Stimulated activated memory B cell treated with anti-CD40 and anti-IgM and Interleukin-4, amounts not matched to agents 10 μg/mL and 1 μg/mL and 100 μg/mL, for 72 hours (primary cell): ENCODE results near the gene ZC2HC1B.

Source experiments
- ATAC-seq: fragments of 150-1000 bp; cut with Tn5 transposase; 2 replicates; pipeline ENCODE4 v1.10.0; 2021
- H3K27ac Mint-ChIP-seq: one replicate; pipeline ENCODE4 v1.8.0; 2022; ENCODE audit warnings: mild to moderate bottlenecking, mixed read lengths
- H3K27me3 Mint-ChIP-seq: one replicate; pipeline ENCODE4 v1.8.0; 2022; ENCODE audit warnings: mixed read lengths
- H3K36me3 Mint-ChIP-seq: one replicate; pipeline ENCODE4 v1.8.0; 2022; ENCODE audit warnings: mixed read lengths
- H3K4me1 Mint-ChIP-seq: one replicate; pipeline ENCODE4 v1.8.0; 2022; ENCODE audit warnings: mixed read lengths
- H3K4me3 Mint-ChIP-seq: one replicate; pipeline ENCODE4 v1.8.0; 2022; ENCODE audit warnings: mild to moderate bottlenecking, moderate library complexity, mixed read lengths
- H3K9me3 Mint-ChIP-seq: one replicate; pipeline ENCODE4 v1.8.0; 2022; ENCODE audit warnings: mixed read lengths

Gene ZC2HC1B

GRCh38 chr6:143936347-143936746, 72.1 kb downstream of the ZC2HC1B start:
- Mint-ChIP-seq H3K4me1 (peaks cover 7% of the 10 kb centered on the region), H3K36me3 (peaks cover 36% of the 10 kb centered on the region), H3K27ac (no peak overlapping the region), H3K4me3 (no peak overlapping the region), H3K27me3 (no peaks in the 10 kb centered on the region), H3K9me3 (peaks cover 7% of the 10 kb centered on the region)
- no peak for ATAC-seq

DNA sequence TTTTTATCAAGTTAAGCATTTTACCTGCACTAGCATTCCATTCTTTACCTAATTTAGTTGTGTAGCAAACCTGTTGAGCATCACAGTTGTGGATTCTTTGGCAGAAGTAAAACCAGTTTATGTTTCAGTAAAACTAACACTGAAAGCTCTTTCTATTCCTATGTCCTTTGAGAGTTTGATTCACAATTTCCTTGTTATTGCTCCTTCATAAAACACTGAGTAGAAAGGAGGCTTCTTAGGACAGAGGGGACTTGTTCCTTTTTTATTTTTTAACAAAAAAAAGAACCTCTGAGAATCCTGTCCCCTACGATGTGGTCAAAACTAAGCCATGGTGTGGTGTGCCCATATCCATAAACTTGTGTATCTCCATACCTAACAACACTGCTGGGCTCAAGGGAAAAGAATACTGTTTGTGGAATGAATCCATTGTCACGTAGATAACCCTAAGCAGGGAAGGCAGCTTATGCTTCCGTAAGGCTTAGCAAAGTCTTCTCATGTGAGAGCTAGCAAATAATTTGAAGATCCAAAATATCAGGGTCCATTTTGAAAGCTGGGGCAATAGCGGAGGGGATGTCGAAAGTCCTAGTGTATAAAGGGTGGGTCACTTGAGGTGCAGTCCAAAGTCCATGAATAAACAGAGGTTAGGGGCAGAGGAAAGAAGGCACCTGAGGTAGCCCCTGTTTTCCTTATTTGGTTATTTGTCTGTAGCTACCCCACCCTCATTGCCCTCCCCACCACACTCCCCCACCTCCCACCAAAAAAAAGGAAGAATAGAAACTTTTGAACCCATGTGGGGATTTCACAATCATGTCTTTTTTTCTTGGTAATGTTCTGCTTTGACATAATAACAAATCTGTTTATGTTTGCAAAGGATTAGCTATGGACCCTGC, 72.7 kb downstream of the ZC2HC1B start:
- Mint-ChIP-seq H3K4me1 (peaks cover 10% of the 10 kb centered on the region), H3K4me3 (no peak overlapping the region), H3K36me3 (peaks cover 29% of the 10 kb centered on the region), H3K27me3 (no peaks in the 10 kb centered on the region), H3K9me3 (peaks cover 4% of the 10 kb centered on the region), H3K27ac (no peak overlapping the region)
- ATAC-seq, result no peak

DNA sequence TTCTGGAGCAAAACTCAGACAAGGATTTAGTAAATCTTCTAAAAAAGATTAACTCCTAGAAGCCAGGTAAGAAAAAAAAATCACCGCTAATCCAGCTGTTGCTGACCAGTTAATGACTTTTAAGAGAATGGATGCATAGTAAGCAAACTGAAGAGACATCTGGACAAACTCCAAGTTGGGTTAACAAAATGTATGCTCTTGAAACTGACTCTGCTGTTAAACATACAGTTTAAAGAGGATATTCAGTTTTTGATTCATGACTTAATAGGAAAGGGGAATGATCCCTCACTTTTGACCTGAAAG, 73.3 kb downstream of the ZC2HC1B start:
- H3K27ac Mint-ChIP-seq, result no peak overlapping the region
- peaks cover 23% of the 10 kb centered on the region for H3K36me3 Mint-ChIP-seq
- no peaks in the 10 kb centered on the region for H3K9me3 Mint-ChIP-seq
- H3K4me1 Mint-ChIP-seq, result peaks cover 15% of the 10 kb centered on the region
- H3K4me3 Mint-ChIP-seq, result no peak overlapping the region
- no peak for ATAC-seq
- no peaks in the 10 kb centered on the region for H3K27me3 Mint-ChIP-seq

DNA sequence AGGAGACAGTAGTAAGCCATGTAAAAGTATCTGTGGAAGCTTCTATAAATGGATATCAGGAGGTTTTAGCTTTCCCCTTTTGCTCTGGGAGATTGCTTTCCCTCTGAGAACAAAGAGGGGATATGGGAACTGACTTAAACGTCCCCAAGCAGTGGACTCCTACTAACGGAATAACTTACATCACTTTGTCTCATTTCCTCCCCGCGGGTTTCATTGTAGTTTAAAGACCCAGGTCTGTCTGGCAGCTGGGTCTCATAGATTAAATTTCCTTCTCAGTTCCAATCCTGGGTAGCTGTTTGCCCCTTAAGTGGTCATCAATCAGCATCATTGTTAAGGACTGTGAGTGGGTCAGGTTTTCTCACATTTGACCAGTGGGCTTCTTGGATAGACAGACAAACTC, 75.1 kb downstream of the ZC2HC1B start:
- Mint-ChIP-seq H3K4me3 (no peak overlapping the region), H3K4me1 (peaks cover 15% of the 10 kb centered on the region), H3K27ac (no peak overlapping the region), H3K27me3 (no peaks in the 10 kb centered on the region), H3K36me3 (peaks cover 5% of the 10 kb centered on the region), H3K9me3 (no peaks in the 10 kb centered on the region)
- ATAC-seq, result no peak

GRCh38 chr6:143940011-143940597, 75.8 kb downstream of the ZC2HC1B start:
- ATAC-seq, result peak; percentile 76
- no peak overlapping the region for H3K27ac Mint-ChIP-seq

DNA sequence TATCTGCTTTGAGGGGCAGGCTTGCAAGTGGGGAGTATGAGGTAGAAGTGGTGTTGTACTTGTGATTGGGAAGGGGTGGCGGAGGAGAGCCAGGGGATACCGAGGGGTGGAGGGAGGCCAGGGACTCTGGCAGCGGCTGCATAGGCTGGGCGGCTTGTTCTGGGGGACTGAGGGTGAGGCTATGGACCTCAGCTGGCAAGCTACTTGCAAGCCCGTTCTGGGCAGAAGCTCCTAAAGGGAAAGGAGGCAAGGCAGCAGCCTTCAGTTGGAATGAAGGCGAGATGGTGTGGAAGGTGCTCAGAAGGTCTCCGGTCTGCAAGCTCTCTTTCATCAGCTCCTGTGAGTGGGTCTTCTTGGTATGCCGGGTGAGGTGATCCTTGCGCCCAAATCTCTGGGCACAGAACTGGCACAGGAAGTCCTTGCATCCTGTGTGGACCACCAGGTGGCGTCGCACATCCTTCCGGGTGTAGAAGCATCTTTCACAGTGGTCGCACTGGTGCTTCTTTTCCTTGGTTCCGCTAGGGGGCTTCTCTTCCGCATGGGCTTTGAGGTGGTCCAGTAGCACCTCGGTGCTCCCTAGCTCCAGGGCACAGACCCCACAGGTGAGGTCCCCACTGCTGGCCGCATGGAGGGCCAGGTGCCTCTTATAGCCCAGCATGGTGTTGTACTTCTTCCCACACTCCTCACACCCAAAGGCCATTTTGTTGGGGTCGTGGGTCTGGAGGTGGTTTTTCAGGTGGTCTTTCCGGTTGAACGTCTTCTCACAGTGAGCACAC, 77.8 kb downstream of the ZC2HC1B start:
- H3K9me3 Mint-ChIP-seq, result no peaks in the 10 kb centered on the region
- ATAC-seq, result no peak
- no peak overlapping the region for H3K27ac Mint-ChIP-seq
- peaks cover 15% of the 10 kb centered on the region for H3K4me1 Mint-ChIP-seq
- H3K27me3 Mint-ChIP-seq, result no peaks in the 10 kb centered on the region
- H3K36me3 Mint-ChIP-seq, result peaks cover 2% of the 10 kb centered on the region
- no peak overlapping the region for H3K4me3 Mint-ChIP-seq

More at GRCh38 chr6:143940011-143940597, 75.8 kb downstream of the ZC2HC1B start:
- Mint-ChIP-seq H3K36me3 (no peaks in the 10 kb centered on the region), H3K9me3 (no peaks in the 10 kb centered on the region), H3K4me1 (peaks cover 15% of the 10 kb centered on the region), H3K4me3 (no peak overlapping the region), H3K27me3 (no peaks in the 10 kb centered on the region)

DNA sequence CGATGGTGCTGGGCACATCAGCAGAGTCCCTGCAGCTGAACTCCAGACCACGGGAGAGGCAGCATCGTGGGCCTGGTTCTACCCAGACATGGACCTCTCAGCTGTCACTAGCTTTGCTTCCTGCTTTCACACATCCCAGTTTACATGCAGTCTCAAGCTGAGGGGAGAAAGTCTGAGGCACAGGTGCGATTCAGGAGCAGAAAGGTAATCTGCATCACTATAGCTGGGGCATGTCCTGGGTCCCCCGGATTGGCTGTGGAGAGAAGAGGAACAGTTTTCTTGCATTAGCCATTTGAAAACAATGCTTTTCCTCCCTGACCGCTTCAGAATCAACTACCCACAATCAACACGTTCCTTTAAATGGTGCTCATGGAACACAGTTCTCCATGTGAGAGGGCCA, 83.9 kb downstream of the ZC2HC1B start:
- Mint-ChIP-seq H3K9me3 (peaks cover 5% of the 10 kb centered on the region), H3K27me3 (no peaks in the 10 kb centered on the region), H3K4me1 (no peaks in the 10 kb centered on the region), H3K27ac (no peak overlapping the region), H3K4me3 (no peak overlapping the region), H3K36me3 (peaks cover 36% of the 10 kb centered on the region)
- ATAC-seq, result no peak

GRCh38 chr6:143949535-143949934, 85.3 kb downstream of the ZC2HC1B start:
- Mint-ChIP-seq H3K27ac (no peak overlapping the region), H3K4me1 (no peaks in the 10 kb centered on the region), H3K36me3 (peaks cover 36% of the 10 kb centered on the region), H3K9me3 (peaks cover 5% of the 10 kb centered on the region), H3K27me3 (no peaks in the 10 kb centered on the region), H3K4me3 (no peak overlapping the region)
- no peak for ATAC-seq

- Mint-ChIP-seq H3K4me1 (no peaks in the 10 kb centered on the region), H3K36me3 (peaks cover 36% of the 10 kb centered on the region), H3K27ac (no peak overlapping the region), H3K4me3 (no peak overlapping the region), H3K9me3 (peaks cover 5% of the 10 kb centered on the region), H3K27me3 (no peaks in the 10 kb centered on the region)
- no peak for ATAC-seq
These were observed 85.7 kb downstream of the ZC2HC1B start for GRCh38 chr6:143949962-143950361.

DNA sequence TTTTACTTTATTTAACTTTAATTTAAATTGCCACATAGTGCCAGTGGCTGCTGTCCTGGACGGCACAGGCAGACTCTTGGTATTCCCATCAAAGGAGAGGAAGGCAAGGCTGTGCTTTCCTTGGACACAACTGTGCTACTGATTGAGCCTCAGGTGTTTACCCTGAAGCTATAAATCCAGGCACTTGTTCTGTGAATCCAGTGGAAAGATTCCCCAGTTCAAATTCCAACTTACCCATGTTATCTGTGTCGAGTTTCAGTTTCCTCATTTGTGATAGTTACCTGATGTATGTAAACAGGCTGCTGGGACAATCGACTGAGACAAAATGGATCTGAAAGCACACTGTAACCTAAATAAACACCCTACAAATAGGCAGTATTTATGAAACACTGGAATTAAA, 86.6 kb downstream of the ZC2HC1B start:
- Mint-ChIP-seq H3K4me3 (no peak overlapping the region), H3K27me3 (no peaks in the 10 kb centered on the region), H3K36me3 (peaks cover 36% of the 10 kb centered on the region), H3K27ac (no peak overlapping the region), H3K9me3 (peaks cover 5% of the 10 kb centered on the region), H3K4me1 (no peaks in the 10 kb centered on the region)
- ATAC-seq, result no peak

- Mint-ChIP-seq H3K4me1 (no peaks in the 10 kb centered on the region), H3K27me3 (no peaks in the 10 kb centered on the region), H3K27ac (no peak overlapping the region), H3K36me3 (peaks cover 38% of the 10 kb centered on the region), H3K9me3 (peaks cover 4% of the 10 kb centered on the region), H3K4me3 (no peak overlapping the region)
- ATAC-seq, result no peak
These were observed 87.9 kb downstream of the ZC2HC1B start for GRCh38 chr6:143952060-143952778.

DNA sequence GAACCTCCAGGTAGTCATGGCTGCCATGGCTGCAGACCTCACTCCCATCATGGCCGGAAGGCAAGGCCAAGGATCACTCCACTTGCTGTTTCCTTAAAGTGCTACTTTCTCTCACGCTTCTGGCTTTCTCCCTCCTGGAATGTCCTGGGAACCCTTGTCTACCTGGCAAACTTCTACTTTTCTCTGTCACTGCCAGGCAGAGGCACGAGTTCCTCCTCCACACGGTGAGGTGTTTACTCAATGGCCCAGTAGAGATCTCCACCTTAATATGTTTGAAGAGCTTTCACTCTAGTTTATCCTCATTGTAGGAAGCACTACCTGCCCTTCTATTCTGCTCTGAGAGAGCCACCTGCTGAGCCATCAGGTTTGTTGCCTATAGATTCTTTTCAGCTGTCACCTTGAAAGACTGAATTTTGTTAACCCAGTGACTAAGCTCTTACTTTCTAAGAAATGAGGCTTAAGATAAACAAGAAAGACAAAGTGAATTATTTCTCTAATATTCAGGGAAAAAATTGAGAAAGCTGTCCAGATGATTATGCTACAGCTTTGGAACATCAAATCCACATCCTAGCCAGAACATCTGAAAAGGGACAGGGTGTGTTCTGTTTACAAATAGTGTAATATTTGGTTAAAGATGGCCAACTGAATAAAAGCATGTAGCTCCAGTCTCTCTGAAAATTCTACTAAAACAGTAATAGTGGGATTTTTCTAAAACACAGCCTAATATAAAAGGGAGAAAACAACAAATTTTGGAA, 88.8 kb downstream of the ZC2HC1B start:
- Mint-ChIP-seq H3K36me3 (peaks cover 29% of the 10 kb centered on the region), H3K4me1 (no peaks in the 10 kb centered on the region), H3K4me3 (no peak overlapping the region), H3K9me3 (no peaks in the 10 kb centered on the region), H3K27me3 (no peaks in the 10 kb centered on the region), H3K27ac (no peak overlapping the region)
- ATAC-seq, result no peak

DNA sequence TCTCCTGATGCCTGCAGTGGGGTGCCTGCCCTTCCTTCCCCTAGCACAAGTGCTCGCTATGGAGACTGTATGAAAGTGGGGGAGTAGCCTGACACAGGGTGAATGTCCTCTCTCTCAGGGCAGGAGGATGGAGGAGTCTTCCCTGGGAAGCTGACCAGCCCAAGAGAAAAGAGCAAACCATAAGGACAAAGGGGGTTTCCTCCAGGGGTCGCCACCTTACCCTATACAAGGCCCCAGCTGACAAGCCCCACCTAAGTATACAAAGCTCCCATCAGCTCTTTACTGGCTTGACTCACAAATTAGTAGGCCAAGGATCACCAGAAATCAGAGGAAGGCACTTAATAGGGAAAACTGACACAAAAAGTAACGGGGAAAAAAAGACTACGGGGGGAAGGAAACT, 89.6 kb downstream of the ZC2HC1B start:
- no peaks in the 10 kb centered on the region for H3K4me1 Mint-ChIP-seq
- no peak overlapping the region for H3K27ac Mint-ChIP-seq
- no peak for ATAC-seq
- peaks cover 21% of the 10 kb centered on the region for H3K36me3 Mint-ChIP-seq
- no peak overlapping the region for H3K4me3 Mint-ChIP-seq
- no peaks in the 10 kb centered on the region for H3K9me3 Mint-ChIP-seq
- H3K27me3 Mint-ChIP-seq, result no peaks in the 10 kb centered on the region

DNA sequence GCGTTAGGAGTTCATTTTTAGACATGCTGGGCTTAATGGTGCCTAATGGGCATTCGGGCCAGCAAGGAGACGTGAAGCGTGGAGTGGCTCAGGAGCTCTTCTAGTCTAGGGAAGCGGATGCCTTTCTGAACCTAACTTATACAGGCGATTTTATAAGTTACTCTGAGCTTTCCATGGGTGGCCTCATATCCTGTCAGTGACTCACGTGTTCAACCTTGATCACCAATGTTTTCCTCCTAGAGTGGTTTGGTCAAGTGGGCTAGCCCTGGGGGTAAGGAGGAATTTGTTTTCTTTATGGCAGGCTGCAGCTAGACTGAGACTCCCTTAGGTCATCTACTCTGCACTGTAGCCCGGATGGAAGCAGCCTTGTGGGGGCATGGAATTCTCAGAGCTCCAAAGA, 91.7 kb downstream of the ZC2HC1B start:
- no peak for ATAC-seq
- Mint-ChIP-seq H3K36me3 (peaks cover 10% of the 10 kb centered on the region), H3K27me3 (no peaks in the 10 kb centered on the region), H3K27ac (no peak overlapping the region), H3K9me3 (no peaks in the 10 kb centered on the region), H3K4me3 (no peak overlapping the region), H3K4me1 (no peaks in the 10 kb centered on the region)
